ENCODE results near the gene SH2D3A.

Gene SH2D3A

DNA sequence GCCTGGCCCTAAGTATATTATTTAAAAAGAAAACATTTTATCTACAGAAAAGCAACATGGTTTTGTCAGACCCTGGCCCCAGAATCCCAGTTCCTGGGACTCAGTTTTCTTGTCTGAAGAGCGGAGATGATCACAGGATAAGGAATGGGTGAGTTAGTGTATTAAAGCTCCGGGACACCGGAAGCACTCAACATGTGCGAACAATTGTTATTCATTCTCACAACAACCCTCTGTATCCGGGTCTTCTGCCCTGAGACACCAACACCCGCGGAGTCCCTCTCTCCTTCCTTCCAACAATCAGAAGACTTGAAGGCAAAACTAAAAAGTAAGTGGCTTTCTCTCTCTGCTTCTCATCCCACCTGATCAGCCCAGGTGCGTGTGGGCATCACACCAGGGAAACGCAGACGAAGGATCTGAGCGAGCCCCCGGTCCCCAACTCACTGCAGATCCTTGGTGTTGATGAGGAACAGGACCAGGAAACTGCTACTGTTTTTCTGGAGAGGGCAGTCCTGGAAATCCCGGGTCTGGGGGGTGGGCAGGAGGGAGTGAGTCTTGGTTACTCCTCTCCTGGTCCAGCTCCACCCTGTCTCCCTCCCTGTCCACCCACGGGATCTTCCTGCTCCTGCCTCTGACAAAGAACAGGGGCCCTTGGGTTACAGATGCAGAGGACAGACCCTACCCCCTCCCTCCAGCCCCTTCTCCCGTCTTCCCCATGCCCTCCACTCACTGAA, 31.9 kb downstream of the SH2D3A start:
- no peak overlapping the region; the same call in 1 of the 2 replicates for H3K4me3 ChIP-seq (ENCODE audit: low read depth, low read length)
- TF ChIP-seq, protein P1, sequence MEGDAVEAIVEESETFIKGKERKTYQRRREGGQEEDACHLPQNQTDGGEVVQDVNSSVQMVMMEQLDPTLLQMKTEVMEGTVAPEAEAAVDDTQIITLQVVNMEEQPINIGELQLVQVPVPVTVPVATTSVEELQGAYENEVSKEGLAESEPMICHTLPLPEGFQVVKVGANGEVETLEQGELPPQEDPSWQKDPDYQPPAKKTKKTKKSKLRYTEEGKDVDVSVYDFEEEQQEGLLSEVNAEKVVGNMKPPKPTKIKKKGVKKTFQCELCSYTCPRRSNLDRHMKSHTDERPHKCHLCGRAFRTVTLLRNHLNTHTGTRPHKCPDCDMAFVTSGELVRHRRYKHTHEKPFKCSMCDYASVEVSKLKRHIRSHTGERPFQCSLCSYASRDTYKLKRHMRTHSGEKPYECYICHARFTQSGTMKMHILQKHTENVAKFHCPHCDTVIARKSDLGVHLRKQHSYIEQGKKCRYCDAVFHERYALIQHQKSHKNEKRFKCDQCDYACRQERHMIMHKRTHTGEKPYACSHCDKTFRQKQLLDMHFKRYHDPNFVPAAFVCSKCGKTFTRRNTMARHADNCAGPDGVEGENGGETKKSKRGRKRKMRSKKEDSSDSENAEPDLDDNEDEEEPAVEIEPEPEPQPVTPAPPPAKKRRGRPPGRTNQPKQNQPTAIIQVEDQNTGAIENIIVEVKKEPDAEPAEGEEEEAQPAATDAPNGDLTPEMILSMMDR (IDR thresholded peaks at IDR 0.05; ENCODE audit: low read depth, low read length), result no peak

DNA sequence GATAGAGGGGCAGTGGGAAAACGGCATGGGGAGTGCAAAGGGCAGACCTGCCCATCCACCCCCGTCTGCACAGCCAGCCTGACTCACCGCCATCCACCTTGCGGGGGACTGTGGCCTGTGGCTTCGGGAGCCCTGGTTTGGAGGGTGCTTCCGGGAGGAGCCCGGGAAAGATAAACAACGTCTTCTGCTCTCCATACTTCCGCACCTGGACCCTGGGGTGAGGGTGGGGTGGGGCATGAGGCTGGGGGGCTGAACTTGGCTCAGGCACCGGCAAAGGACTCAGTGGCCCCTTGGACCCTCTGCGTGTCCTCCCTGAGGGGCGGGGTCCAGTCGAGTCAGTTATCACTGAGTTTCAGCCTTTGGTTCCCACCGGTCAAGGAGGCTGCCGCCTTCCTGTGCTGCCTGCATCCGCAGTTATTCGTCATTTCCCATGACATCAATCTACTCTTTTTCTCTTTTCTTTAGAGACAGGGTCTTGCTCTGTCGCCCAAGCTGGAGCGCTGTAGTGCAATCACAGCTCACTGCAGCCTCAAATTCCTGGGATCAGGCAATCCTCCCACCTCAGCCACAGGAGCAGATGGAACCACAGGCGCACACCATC, 33.0 kb downstream of the SH2D3A start:
- no peak overlapping the region for H3K4me3 ChIP-seq (ENCODE audit: low read depth, low read length)
- TF ChIP-seq, protein P1 (IDR thresholded peaks at IDR 0.05; ENCODE audit: low read depth, low read length), result no peak

DNA sequence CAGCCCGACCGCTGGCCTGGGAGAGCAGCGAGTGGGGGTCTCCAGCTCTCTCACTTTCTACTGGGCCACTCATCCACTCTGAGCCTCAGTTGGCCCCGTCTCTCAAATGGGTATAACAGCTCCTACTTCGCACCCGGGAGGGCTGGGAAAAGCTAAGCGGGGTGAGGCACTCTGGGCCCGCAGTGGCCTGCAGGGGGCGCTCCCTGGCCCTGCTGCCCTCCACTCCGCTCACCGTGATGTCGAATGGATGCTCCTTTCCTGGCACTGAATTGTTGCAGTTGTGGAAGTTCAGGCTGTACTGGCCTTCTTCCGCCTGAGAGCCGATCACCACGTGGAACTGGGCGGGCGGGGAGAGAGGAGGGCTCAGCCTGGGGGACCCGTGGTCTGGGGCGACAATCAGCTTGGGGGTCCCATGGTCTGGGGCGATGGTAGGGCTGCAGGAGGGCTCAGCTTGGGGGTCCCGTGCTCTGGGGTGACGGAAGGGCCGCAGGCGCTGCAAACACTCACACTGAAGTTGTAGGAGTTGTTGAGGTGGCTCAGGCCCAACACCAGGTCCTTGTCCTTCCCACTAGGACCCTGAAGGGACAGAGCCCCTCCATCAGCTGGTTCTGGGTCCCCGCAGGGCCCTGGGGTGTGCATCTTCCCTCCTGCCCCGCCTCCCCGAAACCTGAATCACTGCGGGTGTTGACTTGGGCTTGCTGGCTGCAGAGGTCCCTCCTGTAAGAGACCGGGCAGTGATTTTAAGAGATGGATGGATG, 33.7 kb downstream of the SH2D3A start:
- no peak overlapping the region for H3K4me3 ChIP-seq (ENCODE audit: low read depth, low read length)
- TF ChIP-seq, protein P1 (IDR thresholded peaks at IDR 0.05; ENCODE audit: low read depth, low read length), result no peak

DNA sequence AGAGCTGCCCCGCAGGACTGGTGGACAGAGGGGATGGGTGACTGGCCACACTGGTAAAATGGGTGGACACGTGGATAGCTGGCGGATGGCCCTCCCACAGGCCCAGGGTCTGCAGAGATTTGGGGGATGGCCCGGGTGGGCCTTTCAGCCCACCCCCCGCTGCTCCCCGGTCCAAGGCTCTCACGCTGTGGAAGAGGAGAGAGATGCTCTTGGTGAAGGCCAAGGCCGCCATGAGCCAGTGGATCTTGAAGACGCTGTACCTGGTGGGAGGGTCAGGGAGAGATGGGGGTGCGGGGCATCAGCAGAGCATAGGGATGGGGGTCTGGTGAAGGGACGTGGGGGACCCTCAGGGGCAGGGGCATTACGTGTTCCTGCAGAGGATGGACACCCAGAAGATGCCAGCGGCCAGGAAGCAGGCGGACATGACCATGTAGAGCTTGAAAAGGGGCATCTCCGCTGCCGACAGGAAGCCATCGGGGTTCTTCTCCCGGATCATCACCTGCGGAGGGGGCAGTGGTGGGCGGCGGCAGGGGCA, 34.4 kb downstream of the SH2D3A start:
- no peak overlapping the region for H3K4me3 ChIP-seq (ENCODE audit: low read depth, low read length)
- TF ChIP-seq, protein P1 (IDR thresholded peaks at IDR 0.05; ENCODE audit: low read depth, low read length), result no peak

DNA sequence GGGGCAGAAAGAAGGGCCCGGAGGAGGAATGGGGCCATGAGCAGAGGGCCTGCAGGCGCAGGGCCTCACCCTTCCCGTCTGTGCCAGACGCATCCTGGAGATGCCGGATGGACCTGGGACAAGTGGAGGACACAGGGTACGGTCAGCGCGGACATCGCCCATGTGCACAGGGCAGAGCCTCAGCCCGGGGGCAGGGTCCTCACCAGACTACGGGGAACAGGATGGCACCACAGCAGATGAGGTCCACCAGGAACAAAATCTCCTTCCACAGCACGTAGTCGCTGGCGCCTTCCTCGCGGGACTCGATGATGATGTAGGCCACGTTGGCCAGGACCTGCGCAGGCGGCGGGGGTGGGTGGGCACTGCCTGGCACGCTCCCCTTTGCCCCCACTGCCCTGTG, 35.4 kb downstream of the SH2D3A start:
- TF ChIP-seq, protein P1 (IDR thresholded peaks at IDR 0.05; ENCODE audit: low read depth, low read length), result no peak
- no peak overlapping the region for H3K4me3 ChIP-seq (ENCODE audit: low read depth, low read length)

DNA sequence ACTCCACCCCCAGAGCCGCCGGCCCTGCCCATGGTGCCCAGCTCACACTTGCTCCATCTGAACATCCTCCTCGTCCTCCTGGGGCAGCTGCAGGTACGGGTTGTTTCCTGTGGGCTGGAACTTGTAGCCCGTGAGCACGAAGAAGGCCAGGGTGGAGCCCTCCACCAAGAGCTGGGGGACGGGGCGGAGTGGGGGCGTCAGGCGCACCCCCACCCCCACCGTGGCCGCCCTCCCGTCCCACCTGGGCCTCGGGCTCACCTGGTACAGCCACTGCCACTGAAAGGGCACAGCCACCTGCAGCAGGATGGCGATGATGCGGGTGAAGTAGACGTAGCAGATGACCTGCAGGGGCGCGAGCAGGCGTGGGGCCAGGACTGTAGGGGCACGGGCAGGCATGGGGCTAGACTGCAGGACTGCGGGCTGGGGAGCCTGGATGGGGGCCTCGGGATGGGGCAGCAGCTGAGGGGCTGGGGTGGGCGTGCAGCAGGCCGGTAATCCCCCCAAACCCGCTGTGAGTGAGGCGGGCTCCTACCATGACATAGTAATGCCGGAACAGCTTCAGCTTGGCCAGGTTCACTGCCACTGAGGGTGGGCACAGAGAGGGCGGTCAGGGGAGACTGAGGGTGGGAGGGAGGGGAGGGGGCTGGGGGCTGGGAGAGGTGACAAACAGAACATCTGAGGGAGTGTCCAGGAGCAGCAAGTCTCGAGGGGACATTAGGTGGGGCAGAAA, 36.1 kb downstream of the SH2D3A start:
- TF ChIP-seq, protein P1 (IDR thresholded peaks at IDR 0.05; ENCODE audit: low read depth, low read length), result no peak

More for the DNA sequence above, 36.1 kb downstream of the SH2D3A start:
- H3K4me3 ChIP-seq (ENCODE audit: low read depth, low read length), result no peak overlapping the region
